Measurements from ENCODE around the gene PPP1R14C. TPM values are rescaled to one million over a fixed set of nuclear protein-coding genes. Genes with fewer than 3 reads are reported as not detected.

The PPP1R14C gene
- polyA plus RNA-seq, 2 donors: 7.8 to 12.4 TPM

DNA sequence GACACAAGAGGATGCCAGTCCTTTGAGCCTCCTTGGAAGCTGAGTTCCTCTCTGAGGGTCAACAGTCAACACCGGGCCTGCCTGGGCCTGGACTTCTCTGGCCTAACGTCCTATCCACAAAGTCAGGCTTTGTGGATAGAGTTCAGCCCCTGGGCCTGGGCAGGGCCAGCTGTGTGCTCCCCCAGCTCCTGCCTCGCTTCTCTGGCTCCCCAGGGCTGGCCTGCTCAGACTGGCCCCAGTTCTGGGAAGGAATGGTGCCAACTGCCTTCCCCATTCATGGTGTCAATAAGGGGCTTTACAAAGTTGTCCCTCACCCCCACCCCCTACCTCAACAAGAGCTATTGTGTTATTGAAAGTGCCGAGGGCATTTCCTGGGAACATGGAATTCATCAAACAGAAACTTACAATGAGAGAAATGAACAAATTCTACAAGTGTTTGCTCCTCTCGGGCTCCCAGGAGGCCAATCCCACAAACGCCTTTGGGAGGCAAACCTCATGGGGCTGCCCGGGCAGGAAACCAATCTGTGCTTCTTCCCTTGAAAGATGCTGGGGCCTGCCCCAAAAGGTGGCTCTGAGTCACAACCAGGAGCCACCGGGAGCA, 26.5 kb upstream of the PPP1R14C start:
- no peak overlapping the region for H3K4me3 ChIP-seq (ENCODE audit: low read depth in 1 of 2, low read length in 2 of 2)
- no peaks in the 10 kb centered on the region for H3K9me3 ChIP-seq (ENCODE audit: control insufficient read depth in 2 of 2, insufficient read depth in 1 of 2, low read depth in 1 of 2, low read length in 1 of 2)
- H3K27ac ChIP-seq (ENCODE audit: low read depth in 2 of 2, low read length in 1 of 2): no peak overlapping the region
- peaks cover 4 to 5% of the 10 kb centered on the region in 2 donors for H3K4me1 ChIP-seq (ENCODE audit: control insufficient read depth in 2 of 2, insufficient read depth in 2 of 2, low read length in 1 of 2)
- H3K36me3 ChIP-seq (ENCODE audit: control insufficient read depth in 2 of 2, insufficient read depth in 2 of 2, low read length in 1 of 2): no peaks in the 10 kb centered on the region
- H3K27me3 ChIP-seq (ENCODE audit: control insufficient read depth in 1 of 2, insufficient read depth in 2 of 2, low read length in 2 of 2): no peaks in the 10 kb centered on the region
- 44 to 64% methylated on average over 8 of the region's 8 CpGs for WGBS, 2 donors

DNA sequence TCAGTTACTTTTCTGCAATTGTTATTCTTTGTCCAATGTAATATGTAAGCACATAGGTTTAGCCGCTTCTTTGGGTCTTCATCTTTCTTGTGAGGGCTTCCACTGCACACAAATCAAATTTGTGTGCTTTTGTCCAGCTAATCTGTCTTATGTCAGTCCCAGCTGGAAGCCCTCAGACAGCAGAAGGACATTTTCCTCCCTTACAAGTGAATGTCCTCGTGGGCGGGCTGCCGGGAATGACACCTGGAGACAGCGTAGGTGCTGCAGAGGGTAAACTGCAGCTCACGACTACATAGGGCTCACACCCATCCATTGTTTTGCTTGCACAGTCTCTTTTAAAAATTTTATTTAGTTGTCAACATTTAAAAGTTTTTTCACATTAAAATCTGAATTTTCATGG, 24.6 kb upstream of the PPP1R14C start:
- WGBS, 2 donors: 68 to 81% methylated on average over 6 of the region's 6 CpGs

DNA sequence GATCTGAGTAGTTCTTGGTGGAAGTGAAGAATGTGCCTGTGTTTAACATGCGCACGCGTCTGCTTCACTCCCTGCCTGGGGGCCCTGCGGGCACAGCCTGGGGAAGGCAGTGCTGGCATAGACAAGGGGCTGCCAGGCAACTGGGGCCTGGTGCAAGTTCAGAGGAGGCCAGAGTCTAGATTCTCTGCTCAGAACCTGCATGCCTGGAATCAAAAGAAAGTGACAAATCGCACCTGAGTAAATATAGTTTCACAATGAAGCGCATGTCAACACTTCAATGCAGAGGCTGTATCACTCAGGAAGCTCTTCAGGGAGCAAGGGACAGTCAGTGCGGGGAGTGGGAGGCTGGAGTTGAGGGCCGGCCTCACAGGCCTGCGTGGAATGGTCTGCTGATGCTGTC, 24.2 kb upstream of the PPP1R14C start:
- no peaks in the 10 kb centered on the region for H3K9me3 ChIP-seq (ENCODE audit: control insufficient read depth in 2 of 2, insufficient read depth in 1 of 2, low read depth in 1 of 2, low read length in 1 of 2)
- H3K4me1 ChIP-seq (ENCODE audit: control insufficient read depth in 2 of 2, insufficient read depth in 2 of 2, low read length in 1 of 2): peaks cover 4 to 5% of the 10 kb centered on the region in 2 donors
- H3K27ac ChIP-seq (ENCODE audit: low read depth in 2 of 2, low read length in 1 of 2): no peak overlapping the region
- no peaks in the 10 kb centered on the region for H3K36me3 ChIP-seq (ENCODE audit: control insufficient read depth in 2 of 2, insufficient read depth in 2 of 2, low read length in 1 of 2)
- no peak overlapping the region for H3K4me3 ChIP-seq (ENCODE audit: low read depth in 1 of 2, low read length in 2 of 2)
- H3K27me3 ChIP-seq (ENCODE audit: control insufficient read depth in 1 of 2, insufficient read depth in 2 of 2, low read length in 2 of 2): no peaks in the 10 kb centered on the region
- 57 to 61% methylated on average over 9 of the region's 9 CpGs for WGBS, 2 donors

More for the DNA sequence above, 24.6 kb upstream of the PPP1R14C start:
- Histone ChIP-seq H3K4me3 (ENCODE audit: low read depth in 1 of 2, low read length in 2 of 2) (no peak overlapping the region), H3K9me3 (ENCODE audit: control insufficient read depth in 2 of 2, insufficient read depth in 1 of 2, low read depth in 1 of 2, low read length in 1 of 2) (no peaks in the 10 kb centered on the region), H3K36me3 (ENCODE audit: control insufficient read depth in 2 of 2, insufficient read depth in 2 of 2, low read length in 1 of 2) (no peaks in the 10 kb centered on the region), H3K27me3 (ENCODE audit: control insufficient read depth in 1 of 2, insufficient read depth in 2 of 2, low read length in 2 of 2) (no peaks in the 10 kb centered on the region), H3K27ac (ENCODE audit: low read depth in 2 of 2, low read length in 1 of 2) (no peak overlapping the region), H3K4me1 (ENCODE audit: control insufficient read depth in 2 of 2, insufficient read depth in 2 of 2, low read length in 1 of 2) (peaks cover 4 to 5% of the 10 kb centered on the region in 2 donors)

DNA sequence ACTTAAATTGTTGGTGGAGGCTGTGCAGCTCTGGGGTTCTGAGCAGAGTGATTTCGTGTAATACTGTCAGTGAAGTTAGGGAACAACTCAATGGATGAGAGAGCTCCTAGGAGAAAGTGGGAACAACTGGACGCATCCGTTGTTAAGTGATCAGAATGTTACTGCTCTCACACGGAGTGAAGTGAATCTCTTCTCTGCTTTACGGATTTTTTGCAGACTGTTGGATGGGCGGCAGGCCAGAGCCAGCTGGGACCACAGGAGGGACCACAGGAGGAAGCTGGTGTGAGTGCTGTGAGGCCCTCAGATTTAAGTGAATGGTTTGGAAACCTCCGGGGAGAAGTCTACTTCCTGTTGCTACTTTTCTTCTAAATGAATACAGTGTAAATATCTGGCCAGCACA, 23.7 kb upstream of the PPP1R14C start:
- no peak overlapping the region for H3K4me3 ChIP-seq (ENCODE audit: low read depth in 1 of 2, low read length in 2 of 2)
- no peak overlapping the region for H3K27ac ChIP-seq (ENCODE audit: low read depth in 2 of 2, low read length in 1 of 2)
- no peaks in the 10 kb centered on the region for H3K27me3 ChIP-seq (ENCODE audit: control insufficient read depth in 1 of 2, insufficient read depth in 2 of 2, low read length in 2 of 2)
- no peaks in the 10 kb centered on the region for H3K9me3 ChIP-seq (ENCODE audit: control insufficient read depth in 2 of 2, insufficient read depth in 1 of 2, low read depth in 1 of 2, low read length in 1 of 2)
- WGBS, 2 donors: 32 to 41% methylated on average over 7 of the region's 7 CpGs
- no peaks in the 10 kb centered on the region for H3K36me3 ChIP-seq (ENCODE audit: control insufficient read depth in 2 of 2, insufficient read depth in 2 of 2, low read length in 1 of 2)
- peaks cover 4 to 5% of the 10 kb centered on the region in 2 donors for H3K4me1 ChIP-seq (ENCODE audit: control insufficient read depth in 2 of 2, insufficient read depth in 2 of 2, low read length in 1 of 2)

DNA sequence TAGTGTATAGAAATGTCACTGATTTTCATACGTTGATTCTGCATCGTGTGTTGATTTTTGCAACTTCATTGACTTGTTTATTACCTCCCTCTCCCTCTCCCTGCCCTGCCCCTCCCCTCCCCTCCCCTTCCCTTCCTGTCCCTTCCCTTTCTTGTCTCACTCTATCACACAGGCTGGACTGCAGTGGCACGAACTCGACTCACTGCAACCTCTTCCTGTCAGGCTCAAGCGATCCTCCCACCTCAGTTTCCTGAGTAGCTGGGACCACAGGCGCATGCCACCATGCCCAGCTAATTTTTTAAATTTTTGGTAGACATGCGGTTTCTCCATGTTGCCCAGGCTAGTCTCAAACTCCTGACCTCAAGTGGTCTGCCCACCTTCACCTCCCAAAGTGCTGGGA, 19.2 kb upstream of the PPP1R14C start:
- peaks cover 3 to 4% of the 10 kb centered on the region in 2 donors for H3K4me1 ChIP-seq (ENCODE audit: control insufficient read depth in 2 of 2, insufficient read depth in 2 of 2, low read length in 1 of 2)
- H3K27ac ChIP-seq (ENCODE audit: low read depth in 2 of 2, low read length in 1 of 2): no peak overlapping the region
- no peaks in the 10 kb centered on the region for H3K9me3 ChIP-seq (ENCODE audit: control insufficient read depth in 2 of 2, insufficient read depth in 1 of 2, low read depth in 1 of 2, low read length in 1 of 2)
- no peaks in the 10 kb centered on the region for H3K36me3 ChIP-seq (ENCODE audit: control insufficient read depth in 2 of 2, insufficient read depth in 2 of 2, low read length in 1 of 2)
- H3K4me3 ChIP-seq (ENCODE audit: low read depth in 1 of 2, low read length in 2 of 2): no peak overlapping the region
- WGBS, 2 donors: 69 to 75% methylated on average over 7 of the region's 7 CpGs
- no peaks in the 10 kb centered on the region for H3K27me3 ChIP-seq (ENCODE audit: control insufficient read depth in 1 of 2, insufficient read depth in 2 of 2, low read length in 2 of 2)

DNA sequence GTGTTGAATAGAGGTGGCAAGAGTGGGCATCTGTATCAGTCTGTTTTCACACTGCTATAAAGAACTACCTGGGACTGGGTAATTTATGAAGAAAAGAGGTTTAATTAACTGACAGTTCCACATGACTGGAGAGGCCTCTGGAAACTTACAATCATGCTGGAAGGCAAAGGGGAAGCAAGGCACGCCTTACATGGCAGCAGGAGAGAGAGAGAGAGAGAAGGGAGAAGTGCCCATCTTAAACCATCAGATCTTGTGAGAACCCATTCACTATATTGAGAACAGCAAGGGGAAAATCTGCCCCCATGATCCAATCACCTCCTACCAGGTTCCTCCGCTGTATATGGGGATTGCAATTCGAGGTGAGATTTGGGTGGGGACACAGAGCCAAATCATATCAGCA, 18.6 kb upstream of the PPP1R14C start:
- H3K27me3 ChIP-seq (ENCODE audit: control insufficient read depth in 1 of 2, insufficient read depth in 2 of 2, low read length in 2 of 2): no peaks in the 10 kb centered on the region
- H3K36me3 ChIP-seq (ENCODE audit: control insufficient read depth in 2 of 2, insufficient read depth in 2 of 2, low read length in 1 of 2): no peaks in the 10 kb centered on the region
- no peak overlapping the region for H3K4me3 ChIP-seq (ENCODE audit: low read depth in 1 of 2, low read length in 2 of 2)
- H3K4me1 ChIP-seq (ENCODE audit: control insufficient read depth in 2 of 2, insufficient read depth in 2 of 2, low read length in 1 of 2): peaks cover under 1 to 3% of the 10 kb centered on the region in 2 donors
- no peaks in the 10 kb centered on the region for H3K9me3 ChIP-seq (ENCODE audit: control insufficient read depth in 2 of 2, insufficient read depth in 1 of 2, low read depth in 1 of 2, low read length in 1 of 2)
- H3K27ac ChIP-seq (ENCODE audit: low read depth in 2 of 2, low read length in 1 of 2): no peak overlapping the region
- WGBS, 2 donors: 87 to 89% methylated on average over 3 of the region's 3 CpGs

DNA sequence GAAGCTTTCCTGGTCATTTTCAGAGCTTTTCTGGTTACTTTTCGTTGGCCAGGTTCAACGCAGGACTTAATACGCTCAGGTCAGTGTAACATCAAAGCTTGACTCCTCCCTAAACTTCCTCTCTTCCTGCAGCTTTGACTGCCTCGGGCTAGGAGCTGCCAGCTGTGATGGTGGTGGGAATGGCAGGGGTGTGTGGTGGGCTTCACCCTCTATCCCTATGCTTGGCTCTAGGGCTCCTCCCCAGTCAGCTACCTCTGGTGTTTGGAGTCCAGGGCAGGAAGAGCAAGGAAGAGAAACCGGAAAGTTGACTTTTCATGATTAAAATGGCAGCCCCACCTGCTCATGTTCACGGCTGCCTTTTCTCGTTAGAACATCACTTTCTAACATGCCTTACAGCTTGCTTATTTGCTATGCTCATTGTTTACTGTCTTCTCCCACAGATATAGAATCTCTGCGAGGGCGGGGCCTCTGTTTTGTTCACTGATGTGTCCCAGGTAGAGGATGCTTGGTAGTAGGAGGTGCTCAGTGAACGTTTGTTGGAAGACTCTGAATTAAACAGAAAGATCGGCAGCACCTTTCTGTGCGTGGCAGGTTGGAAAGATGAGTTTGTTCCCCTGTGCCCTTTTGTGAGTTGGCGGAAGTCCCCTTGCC, 16.1 kb upstream of the PPP1R14C start:
- 63 to 76% methylated on average over 13 of the region's 13 CpGs for WGBS, 2 donors
- H3K27me3 ChIP-seq (ENCODE audit: control insufficient read depth in 1 of 2, insufficient read depth in 2 of 2, low read length in 2 of 2): no peaks in the 10 kb centered on the region
- H3K9me3 ChIP-seq (ENCODE audit: control insufficient read depth in 2 of 2, insufficient read depth in 1 of 2, low read depth in 1 of 2, low read length in 1 of 2): no peaks in the 10 kb centered on the region
- no peaks in the 10 kb centered on the region for H3K36me3 ChIP-seq (ENCODE audit: control insufficient read depth in 2 of 2, insufficient read depth in 2 of 2, low read length in 1 of 2)
- H3K4me3 ChIP-seq (ENCODE audit: low read depth in 1 of 2, low read length in 2 of 2): no peak overlapping the region
- no peak overlapping the region for H3K27ac ChIP-seq (ENCODE audit: low read depth in 2 of 2, low read length in 1 of 2)
- H3K4me1 ChIP-seq (ENCODE audit: control insufficient read depth in 2 of 2, insufficient read depth in 2 of 2, low read length in 1 of 2): peaks cover 0 to 3% of the 10 kb centered on the region in 2 donors

DNA sequence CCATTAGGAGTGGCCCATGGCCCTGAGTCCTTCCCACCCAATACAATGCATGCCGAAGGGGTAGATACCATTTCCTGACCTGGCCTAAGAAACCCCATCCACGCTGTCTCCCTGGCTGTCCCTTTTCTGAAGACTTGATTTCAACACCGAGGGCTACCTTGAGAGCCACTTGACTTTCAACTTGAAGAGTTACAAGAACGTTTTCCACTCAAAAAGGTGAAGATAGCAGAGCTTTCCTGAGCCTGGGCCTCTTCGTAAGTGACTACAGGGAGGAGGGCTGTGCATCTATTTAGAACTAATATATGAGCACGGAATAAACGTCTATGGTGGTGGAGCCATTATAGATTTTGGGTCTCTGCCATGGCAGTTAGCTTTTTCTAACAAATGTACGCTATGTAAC, 14.4 kb upstream of the PPP1R14C start:
- Histone ChIP-seq H3K4me1 (ENCODE audit: control insufficient read depth in 2 of 2, insufficient read depth in 2 of 2, low read length in 1 of 2) (peaks cover 0 to 3% of the 10 kb centered on the region in 2 donors), H3K36me3 (ENCODE audit: control insufficient read depth in 2 of 2, insufficient read depth in 2 of 2, low read length in 1 of 2) (no peaks in the 10 kb centered on the region), H3K27ac (ENCODE audit: low read depth in 2 of 2, low read length in 1 of 2) (no peak overlapping the region), H3K4me3 (ENCODE audit: low read depth in 1 of 2, low read length in 2 of 2) (no peak overlapping the region), H3K9me3 (ENCODE audit: control insufficient read depth in 2 of 2, insufficient read depth in 1 of 2, low read depth in 1 of 2, low read length in 1 of 2) (no peaks in the 10 kb centered on the region), H3K27me3 (ENCODE audit: control insufficient read depth in 1 of 2, insufficient read depth in 2 of 2, low read length in 2 of 2) (no peaks in the 10 kb centered on the region)
- 79 to 93% methylated on average over 8 of the region's 8 CpGs for WGBS, 2 donors

DNA sequence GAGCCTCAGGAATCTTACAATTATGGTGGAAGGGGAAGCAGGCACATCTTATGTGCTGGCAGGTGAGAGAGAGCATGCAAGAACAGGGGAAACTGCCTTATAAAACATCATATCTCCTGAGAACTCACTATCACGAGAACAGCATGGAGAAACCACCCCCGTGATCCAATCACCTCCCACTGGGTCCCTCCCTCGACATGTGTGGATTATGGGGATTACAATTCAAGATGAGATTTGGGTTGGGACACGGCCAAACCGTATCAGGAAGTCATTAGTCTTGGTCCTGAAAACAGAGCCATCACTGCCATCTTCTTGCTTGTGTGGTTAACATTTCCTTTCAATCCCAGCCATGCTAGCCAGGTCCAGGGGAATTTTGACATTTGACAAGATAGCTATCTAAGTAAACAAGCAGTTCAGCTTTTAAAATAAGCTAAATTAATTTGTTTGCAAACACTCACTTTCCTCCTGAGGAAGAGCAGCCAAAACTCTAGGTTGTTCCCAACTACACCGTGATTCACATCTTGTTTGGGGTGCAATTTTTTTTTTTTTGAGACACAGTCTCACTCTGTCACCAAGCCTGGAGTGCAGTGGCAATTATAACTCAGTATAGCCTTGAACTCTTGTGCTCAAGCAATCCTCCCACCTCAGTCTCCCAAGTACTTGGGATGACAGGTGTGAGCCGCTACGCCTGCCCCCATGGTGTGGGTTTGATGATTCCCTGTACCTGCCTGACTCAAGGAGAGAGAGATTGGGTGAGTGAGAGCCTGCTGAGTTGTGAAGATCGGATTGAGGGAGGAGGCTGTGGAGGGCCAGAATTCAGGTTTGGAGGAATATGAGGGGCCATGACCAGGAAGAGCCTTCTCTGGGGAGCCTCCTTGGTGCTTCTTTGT, 13.0 kb upstream of the PPP1R14C start:
- Histone ChIP-seq H3K27ac (ENCODE audit: low read depth in 2 of 2, low read length in 1 of 2) (no peak overlapping the region), H3K4me1 (ENCODE audit: control insufficient read depth in 2 of 2, insufficient read depth in 2 of 2, low read length in 1 of 2) (peaks cover 0 to 3% of the 10 kb centered on the region in 2 donors), H3K27me3 (ENCODE audit: control insufficient read depth in 1 of 2, insufficient read depth in 2 of 2, low read length in 2 of 2) (no peaks in the 10 kb centered on the region), H3K9me3 (ENCODE audit: control insufficient read depth in 2 of 2, insufficient read depth in 1 of 2, low read depth in 1 of 2, low read length in 1 of 2) (no peaks in the 10 kb centered on the region), H3K4me3 (ENCODE audit: low read depth in 1 of 2, low read length in 2 of 2) (no peak overlapping the region), H3K36me3 (ENCODE audit: control insufficient read depth in 2 of 2, insufficient read depth in 2 of 2, low read length in 1 of 2) (no peaks in the 10 kb centered on the region)
- WGBS, 2 donors: 59 to 64% methylated on average over 9 of the region's 9 CpGs
